ENCODE data around the gene CDYL2. TPM values are rescaled to one million over a fixed set of nuclear protein-coding genes. Genes with fewer than 3 reads are reported as not detected.

CDYL2 gene
- total and polyA plus RNA-seq, 11 donors = 0.80 to 8.6 (median 3.5) TPM

DNA sequence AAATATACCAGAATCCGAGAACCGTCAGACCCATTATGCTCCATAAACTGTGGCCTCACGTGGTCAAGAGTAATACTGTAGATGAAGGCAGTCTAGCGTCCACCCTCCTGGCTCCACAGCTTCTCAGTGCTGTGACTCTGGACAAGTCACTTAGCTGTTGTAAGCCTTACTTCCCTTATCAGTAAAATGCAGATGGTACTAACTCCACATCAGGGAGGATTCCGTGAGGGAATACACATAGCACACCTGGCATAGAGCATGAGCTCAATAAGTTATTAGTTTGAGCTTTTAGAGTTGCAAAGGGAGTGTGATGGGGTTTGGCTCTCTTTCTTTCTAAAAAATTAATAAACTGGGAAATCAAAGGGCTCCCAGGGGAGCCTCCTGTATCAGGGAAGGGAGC is 49.9 kb downstream of the CDYL2 start:
- ATAC-seq = no peak
- 82 to 90% (median 88%) methylated on average over 5 of the region's 5 CpGs for WGBS, 4 donors
- intact Hi-C loops (cut with DNase I) = no loop called here
- Histone ChIP-seq H3K4me3 (no peak overlapping the region), H3K36me3 (no peaks in the 10 kb centered on the region), H3K9me3 (no peaks in the 10 kb centered on the region), H3K4me1 (peaks cover 0 to 7% (median 0%) of the 10 kb centered on the region in 12 donors), H3K27ac (no peak overlapping the region), H3K27me3 (no peaks in the 10 kb centered on the region)
- TF ChIP-seq POLR2A (IDR thresholded peaks at IDR 0.05) = no peak
- TF ChIP-seq CTCF (IDR thresholded peaks at IDR 0.05) = no peak
- no peak for DNase-seq

GRCh38 chr16:80752541-80752940 is 51.9 kb downstream of the CDYL2 start:
- H3K27ac ChIP-seq = no peak overlapping the region
- no peaks in the 10 kb centered on the region for H3K27me3 ChIP-seq
- TF ChIP-seq POLR2A (IDR thresholded peaks at IDR 0.05) (no peak), CTCF (IDR thresholded peaks at IDR 0.05) (no peak)
- no peaks in the 10 kb centered on the region for H3K36me3 ChIP-seq
- H3K9me3 ChIP-seq = no peaks in the 10 kb centered on the region
- H3K4me1 ChIP-seq = peaks cover 0 to 7% (median 0%) of the 10 kb centered on the region in 12 donors
- 87 to 94% (median 93%) methylated on average over 2 of the region's 2 CpGs for WGBS, 4 donors
- ATAC-seq (no peak), DNase-seq (no peak)
- intact Hi-C loops (cut with DNase I) = no loop called here
- no peak overlapping the region for H3K4me3 ChIP-seq

DNA sequence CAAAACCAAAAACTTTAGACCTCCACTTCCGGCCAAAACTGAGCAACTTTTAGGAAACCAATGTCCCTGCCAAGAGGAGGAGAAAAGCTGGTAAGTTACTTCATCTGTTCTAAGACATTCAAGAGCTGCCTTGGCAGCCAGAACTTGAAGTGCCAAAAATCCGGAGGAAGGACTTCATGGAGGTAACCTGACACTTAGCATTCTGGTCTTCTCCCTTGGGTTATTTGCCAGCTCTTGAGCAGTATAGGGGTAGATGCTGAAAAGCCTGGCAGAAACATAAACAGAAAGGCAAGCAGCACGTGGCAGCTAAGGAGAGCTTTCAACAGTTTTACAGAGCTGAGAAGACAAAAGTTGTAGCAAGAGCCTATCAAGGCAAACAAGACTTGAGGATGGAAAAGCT is 53.2 kb downstream of the CDYL2 start:
- no peak for DNase-seq
- TF ChIP-seq POLR2A (IDR thresholded peaks at IDR 0.05) (no peak), CTCF (IDR thresholded peaks at IDR 0.05) (no peak)
- ATAC-seq = no peak
- intact Hi-C loops (cut with DNase I) = no loop called here
- H3K27me3 ChIP-seq = no peaks in the 10 kb centered on the region
- H3K4me3 ChIP-seq = no peak overlapping the region
- H3K4me1 ChIP-seq = peaks cover 0 to 7% (median 0%) of the 10 kb centered on the region in 12 donors
- no peaks in the 10 kb centered on the region for H3K36me3 ChIP-seq
- no peaks in the 10 kb centered on the region for H3K9me3 ChIP-seq
- WGBS, 4 donors = 21 to 37% (median 29%) methylated on average over 3 of the region's 3 CpGs
- no peak overlapping the region for H3K27ac ChIP-seq

DNA sequence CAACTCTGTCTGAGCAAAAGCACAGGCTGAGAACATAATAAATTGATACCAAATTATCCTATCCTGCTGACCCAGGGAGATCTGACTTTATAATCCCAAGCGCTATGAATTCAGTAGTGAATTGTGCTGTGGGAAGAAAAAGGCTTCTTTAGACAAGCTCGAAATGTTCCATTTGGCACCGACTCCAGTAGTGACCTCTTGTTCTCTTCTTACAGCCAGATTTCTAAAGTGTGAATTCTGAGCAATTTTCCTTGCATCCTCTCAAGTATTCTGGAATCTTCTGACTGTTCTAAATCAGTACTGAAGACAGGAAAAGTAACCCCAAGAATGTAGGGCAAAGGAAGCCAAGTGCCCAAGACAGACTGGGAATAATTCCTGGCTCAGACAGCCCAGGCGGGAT is 58.2 kb downstream of the CDYL2 start:
- H3K4me1 ChIP-seq = peaks cover 0 to 8% (median 0%) of the 10 kb centered on the region in 12 donors
- intact Hi-C loops (cut with DNase I) = no loop called here
- no peak for DNase-seq
- ATAC-seq = no peak
- H3K27ac ChIP-seq = no peak overlapping the region
- peaks cover 0 to 2% (median 0%) of the 10 kb centered on the region in 12 donors for H3K9me3 ChIP-seq
- TF ChIP-seq POLR2A (IDR thresholded peaks at IDR 0.05) (no peak), CTCF (IDR thresholded peaks at IDR 0.05) (no peak)
- no peaks in the 10 kb centered on the region for H3K27me3 ChIP-seq
- no peaks in the 10 kb centered on the region for H3K36me3 ChIP-seq
- no peak overlapping the region for H3K4me3 ChIP-seq
- WGBS, 4 donors = 71 to 79% (median 73%) methylated on average over 4 of the region's 4 CpGs
